ENCODE results near the gene ZC3H18.

DNA sequence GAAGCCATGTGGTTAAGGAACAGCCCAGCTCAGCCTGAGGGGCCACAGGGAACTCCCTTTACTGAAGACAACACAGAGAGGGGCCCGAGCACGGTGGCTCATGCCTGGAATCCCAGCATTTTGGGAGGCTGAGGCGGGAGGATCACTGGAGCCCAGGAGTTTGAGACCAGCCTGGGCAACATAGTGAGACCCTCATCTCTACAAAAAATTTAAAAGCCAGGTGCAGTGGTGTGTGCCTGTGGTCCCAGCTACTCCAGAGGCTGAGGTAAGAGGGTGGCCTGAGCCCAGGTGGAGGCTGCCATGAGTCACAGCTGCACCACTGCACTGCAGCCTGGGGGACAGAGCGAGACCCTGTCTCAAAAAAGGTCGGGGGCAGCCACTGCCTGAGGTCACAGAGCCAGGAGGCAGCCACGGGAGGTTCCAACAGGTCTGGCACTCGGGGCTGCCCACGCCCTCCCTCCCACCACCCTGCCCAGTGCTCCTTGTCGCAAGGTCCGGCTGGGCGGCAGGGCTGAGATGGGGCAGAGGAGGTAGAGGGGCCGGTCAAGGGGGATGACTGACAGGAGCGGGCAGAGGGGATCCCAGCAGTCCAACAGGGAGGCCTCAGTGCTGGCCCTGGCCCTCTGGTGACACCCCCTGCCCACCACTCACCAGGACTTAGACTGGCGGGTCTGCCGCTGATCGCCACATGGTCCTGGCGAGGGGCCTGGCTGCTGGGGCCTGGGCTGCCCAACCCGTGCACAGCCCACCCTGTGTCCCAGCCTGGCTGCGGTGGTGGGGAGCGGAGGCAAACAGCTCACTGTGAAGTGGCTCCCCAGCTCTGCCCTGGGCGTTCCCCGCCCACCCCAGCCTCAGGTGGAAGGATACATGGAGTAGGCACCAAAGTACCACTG, 77.2 kb downstream of the ZC3H18 start:
- TF ChIP-seq, protein P1, sequence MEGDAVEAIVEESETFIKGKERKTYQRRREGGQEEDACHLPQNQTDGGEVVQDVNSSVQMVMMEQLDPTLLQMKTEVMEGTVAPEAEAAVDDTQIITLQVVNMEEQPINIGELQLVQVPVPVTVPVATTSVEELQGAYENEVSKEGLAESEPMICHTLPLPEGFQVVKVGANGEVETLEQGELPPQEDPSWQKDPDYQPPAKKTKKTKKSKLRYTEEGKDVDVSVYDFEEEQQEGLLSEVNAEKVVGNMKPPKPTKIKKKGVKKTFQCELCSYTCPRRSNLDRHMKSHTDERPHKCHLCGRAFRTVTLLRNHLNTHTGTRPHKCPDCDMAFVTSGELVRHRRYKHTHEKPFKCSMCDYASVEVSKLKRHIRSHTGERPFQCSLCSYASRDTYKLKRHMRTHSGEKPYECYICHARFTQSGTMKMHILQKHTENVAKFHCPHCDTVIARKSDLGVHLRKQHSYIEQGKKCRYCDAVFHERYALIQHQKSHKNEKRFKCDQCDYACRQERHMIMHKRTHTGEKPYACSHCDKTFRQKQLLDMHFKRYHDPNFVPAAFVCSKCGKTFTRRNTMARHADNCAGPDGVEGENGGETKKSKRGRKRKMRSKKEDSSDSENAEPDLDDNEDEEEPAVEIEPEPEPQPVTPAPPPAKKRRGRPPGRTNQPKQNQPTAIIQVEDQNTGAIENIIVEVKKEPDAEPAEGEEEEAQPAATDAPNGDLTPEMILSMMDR (conservative IDR thresholded peaks at IDR 0.05; ENCODE audit: low read depth, low read length): no peak
- TF ChIP-seq MAFK (IDR thresholded peaks at IDR 0.05; ENCODE audit: low read depth, low read length): no peak
- TF ChIP-seq POLR2A (IDR thresholded peaks at IDR 0.05; ENCODE audit: low read depth, low read length): no peak
- no peak for TF ChIP-seq RFX5 (IDR thresholded peaks at IDR 0.05; ENCODE audit: low read depth, low read length)
- no peak for TF ChIP-seq CHD1 (IDR thresholded peaks at IDR 0.05; ENCODE audit: low read depth, low read length)
- no peak for TF ChIP-seq CEBPB (IDR thresholded peaks at IDR 0.05; ENCODE audit: low read depth, low read length)
- TF ChIP-seq SMC3 (IDR thresholded peaks at IDR 0.05; ENCODE audit: low read depth, low read length): no peak
- TF ChIP-seq RAD21 (IDR thresholded peaks at IDR 0.05; ENCODE audit: low read length): no peak
- no peak for TF ChIP-seq RCOR1 (IDR thresholded peaks at IDR 0.05; ENCODE audit: insufficient replicate concordance, low read length)
- TF ChIP-seq, protein P2, sequence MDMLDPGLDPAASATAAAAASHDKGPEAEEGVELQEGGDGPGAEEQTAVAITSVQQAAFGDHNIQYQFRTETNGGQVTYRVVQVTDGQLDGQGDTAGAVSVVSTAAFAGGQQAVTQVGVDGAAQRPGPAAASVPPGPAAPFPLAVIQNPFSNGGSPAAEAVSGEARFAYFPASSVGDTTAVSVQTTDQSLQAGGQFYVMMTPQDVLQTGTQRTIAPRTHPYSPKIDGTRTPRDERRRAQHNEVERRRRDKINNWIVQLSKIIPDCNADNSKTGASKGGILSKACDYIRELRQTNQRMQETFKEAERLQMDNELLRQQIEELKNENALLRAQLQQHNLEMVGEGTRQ (IDR thresholded peaks at IDR 0.05; ENCODE audit: low read depth, low read length): no peak
- TF ChIP-seq FOS (IDR thresholded peaks at IDR 0.05; ENCODE audit: low read depth, low read length): no peak
- no peak for TF ChIP-seq MAZ (IDR thresholded peaks at IDR 0.05; ENCODE audit: borderline replicate concordance, low read depth, low read length)
- TF ChIP-seq BHLHE40 (IDR thresholded peaks at IDR 0.05; ENCODE audit: low read depth, low read length): no peak
- TF ChIP-seq NFE2L2 (IDR thresholded peaks at IDR 0.05; ENCODE audit: low read depth, low read length): no peak
